ENCODE results near the gene FAM81A.
"Not testable (repeated sequence)": the region's sequence is repeated elsewhere in the genome, so short reads cannot be mapped to it uniquely, and the experiment has no call there.

Gene FAM81A

GRCh38 chr15:59407946-59408345, 30.0 kb upstream of the FAM81A start:
- H3K9ac ChIP-seq (ENCODE audit: low read depth, low read length) = no peak overlapping the region
- no peaks in the 10 kb centered on the region for H3K9me3 ChIP-seq (ENCODE audit: control insufficient read depth, insufficient read depth, low read length)
- no peaks in the 10 kb centered on the region for H3K36me3 ChIP-seq (ENCODE audit: insufficient read depth, low read length)
- no peaks in the 10 kb centered on the region for H3K4me1 ChIP-seq (ENCODE audit: insufficient read depth, low read length)

GRCh38 chr15:59410391-59410896, 27.5 kb upstream of the FAM81A start:
- H3K4me1 ChIP-seq (ENCODE audit: insufficient read depth, low read length) = no peaks in the 10 kb centered on the region
- H3K36me3 ChIP-seq (ENCODE audit: insufficient read depth, low read length) = no peaks in the 10 kb centered on the region
- H3K9ac ChIP-seq (ENCODE audit: low read depth, low read length) = no peak overlapping the region
- H3K9me3 ChIP-seq (ENCODE audit: control insufficient read depth, insufficient read depth, low read length) = no peaks in the 10 kb centered on the region

- no peaks in the 10 kb centered on the region for H3K9me3 ChIP-seq (ENCODE audit: control insufficient read depth, insufficient read depth, low read length)
- no peaks in the 10 kb centered on the region for H3K36me3 ChIP-seq (ENCODE audit: insufficient read depth, low read length)
- H3K4me1 ChIP-seq (ENCODE audit: insufficient read depth, low read length) = no peaks in the 10 kb centered on the region
- no peak overlapping the region for H3K9ac ChIP-seq (ENCODE audit: low read depth, low read length)
These were observed 24.4 kb upstream of the FAM81A start for GRCh38 chr15:59413577-59413976.

GRCh38 chr15:59416816-59417215, 21.2 kb upstream of the FAM81A start:
- Histone ChIP-seq H3K36me3 (ENCODE audit: insufficient read depth, low read length) (no peaks in the 10 kb centered on the region), H3K9me3 (ENCODE audit: control insufficient read depth, insufficient read depth, low read length) (no peaks in the 10 kb centered on the region), H3K9ac (ENCODE audit: low read depth, low read length) (no peak overlapping the region), H3K4me1 (ENCODE audit: insufficient read depth, low read length) (no peaks in the 10 kb centered on the region; the same call in 1 of the 2 replicates)

GRCh38 chr15:59419170-59419569, 18.8 kb upstream of the FAM81A start:
- H3K9ac ChIP-seq (ENCODE audit: low read depth, low read length) = no peak overlapping the region

GRCh38 chr15:59420108-59420507, 17.9 kb upstream of the FAM81A start:
- Histone ChIP-seq H3K36me3 (ENCODE audit: insufficient read depth, low read length) (no peaks in the 10 kb centered on the region), H3K9ac (ENCODE audit: low read depth, low read length) (no peak overlapping the region), H3K4me1 (ENCODE audit: insufficient read depth, low read length) (no peaks in the 10 kb centered on the region; the same call in 1 of the 2 replicates), H3K9me3 (ENCODE audit: control insufficient read depth, insufficient read depth, low read length) (no peaks in the 10 kb centered on the region)

More at GRCh38 chr15:59419170-59419569, 18.8 kb upstream of the FAM81A start:
- Histone ChIP-seq H3K4me1 (ENCODE audit: insufficient read depth, low read length) (no peaks in the 10 kb centered on the region; the same call in 1 of the 2 replicates), H3K9me3 (ENCODE audit: control insufficient read depth, insufficient read depth, low read length) (no peaks in the 10 kb centered on the region), H3K36me3 (ENCODE audit: insufficient read depth, low read length) (no peaks in the 10 kb centered on the region)

- no peak overlapping the region for H3K9ac ChIP-seq (ENCODE audit: low read depth, low read length)
- H3K36me3 ChIP-seq (ENCODE audit: insufficient read depth, low read length) = no peaks in the 10 kb centered on the region
- H3K4me1 ChIP-seq (ENCODE audit: insufficient read depth, low read length) = no peaks in the 10 kb centered on the region; the same call in 1 of the 2 replicates
- H3K9me3 ChIP-seq (ENCODE audit: control insufficient read depth, insufficient read depth, low read length) = no peaks in the 10 kb centered on the region
These were observed 16.9 kb upstream of the FAM81A start for GRCh38 chr15:59420986-59421618.

- peaks cover 4% of the 10 kb centered on the region; the same call in 1 of the 2 replicates for H3K9me3 ChIP-seq (ENCODE audit: control insufficient read depth, insufficient read depth, low read length)
- H3K4me1 ChIP-seq (ENCODE audit: insufficient read depth, low read length) = no peaks in the 10 kb centered on the region; the same call in 1 of the 2 replicates
- no peak overlapping the region for H3K9ac ChIP-seq (ENCODE audit: low read depth, low read length)
- no peaks in the 10 kb centered on the region for H3K36me3 ChIP-seq (ENCODE audit: insufficient read depth, low read length)
These were observed 13.4 kb upstream of the FAM81A start for GRCh38 chr15:59424616-59425015.

- H3K4me1 ChIP-seq (ENCODE audit: insufficient read depth, low read length); H3K9me3 ChIP-seq (ENCODE audit: control insufficient read depth, insufficient read depth, low read length); H3K36me3 ChIP-seq (ENCODE audit: insufficient read depth, low read length); H3K9ac ChIP-seq (ENCODE audit: low read depth, low read length): not testable (repeated sequence)
These were observed 9.1 kb upstream of the FAM81A start for GRCh38 chr15:59428898-59429297.

GRCh38 chr15:59432389-59432788, 5.6 kb upstream of the FAM81A start:
- Histone ChIP-seq H3K4me1 (ENCODE audit: insufficient read depth, low read length) (no peaks in the 10 kb centered on the region), H3K9me3 (ENCODE audit: control insufficient read depth, insufficient read depth, low read length) (peaks cover 4% of the 10 kb centered on the region; the same call in 1 of the 2 replicates), H3K9ac (ENCODE audit: low read depth, low read length) (no peak overlapping the region), H3K36me3 (ENCODE audit: insufficient read depth, low read length) (no peaks in the 10 kb centered on the region)

GRCh38 chr15:59434481-59434880, 3.5 kb upstream of the FAM81A start:
- Histone ChIP-seq H3K4me1 (ENCODE audit: insufficient read depth, low read length) (no peaks in the 10 kb centered on the region), H3K9ac (ENCODE audit: low read depth, low read length) (no peak overlapping the region), H3K36me3 (ENCODE audit: insufficient read depth, low read length) (no peaks in the 10 kb centered on the region), H3K9me3 (ENCODE audit: control insufficient read depth, insufficient read depth, low read length) (no peaks in the 10 kb centered on the region)

GRCh38 chr15:59436774-59437141, 1.2 kb upstream of the FAM81A start:
- no peak overlapping the region; the same call in 1 of the 2 replicates for H3K9ac ChIP-seq (ENCODE audit: low read depth, low read length)
- H3K36me3 ChIP-seq (ENCODE audit: insufficient read depth, low read length) = no peaks in the 10 kb centered on the region
- no peaks in the 10 kb centered on the region for H3K9me3 ChIP-seq (ENCODE audit: control insufficient read depth, insufficient read depth, low read length)
- no peaks in the 10 kb centered on the region for H3K4me1 ChIP-seq (ENCODE audit: insufficient read depth, low read length)

- Histone ChIP-seq H3K9ac (ENCODE audit: low read depth, low read length) (peak overlapping the region; percentile 41; the same call in 1 of the 2 replicates), H3K4me1 (ENCODE audit: insufficient read depth, low read length) (no peaks in the 10 kb centered on the region), H3K36me3 (ENCODE audit: insufficient read depth, low read length) (no peaks in the 10 kb centered on the region; the same call in 1 of the 2 replicates), H3K9me3 (ENCODE audit: control insufficient read depth, insufficient read depth, low read length) (no peaks in the 10 kb centered on the region)
These were observed 707 bp upstream of the FAM81A start for GRCh38 chr15:59437142-59437816.

GRCh38 chr15:59438625-59439290, 772 bp downstream of the FAM81A start:
- H3K9ac ChIP-seq (ENCODE audit: low read depth, low read length) = peak overlapping the region; percentile 53
- H3K36me3 ChIP-seq (ENCODE audit: insufficient read depth, low read length) = no peaks in the 10 kb centered on the region; the same call in 1 of the 2 replicates
- no peaks in the 10 kb centered on the region for H3K9me3 ChIP-seq (ENCODE audit: control insufficient read depth, insufficient read depth, low read length)
- no peaks in the 10 kb centered on the region for H3K4me1 ChIP-seq (ENCODE audit: insufficient read depth, low read length)
